ENCODE measurements around the gene ASB10. TPM values are rescaled to one million over a fixed set of nuclear protein-coding genes. Genes with fewer than 3 reads are reported as not detected.

ASB10 gene
- total and polyA plus RNA-seq, 2 of the 8 experiments (the other 6 are each of a cell fraction or from before 2014, with no cell fraction given) = not detected

- no peak overlapping the region for H4K5ac ChIP-seq (ENCODE audit: insufficient read length, low read depth, low read length)
- no peak overlapping the region for H3K9ac ChIP-seq (replicated peaks in 1 of 4; ENCODE audit: extremely low read depth in 1 of 4, low read depth in 3 of 4, low read length in 3 of 4)
- FAIRE-seq (no peak), DNase-seq (ENCODE audit: low read depth in 1 of 2, low spot score in 2 of 2) (no peak)
- no peak overlapping the region for H4K8ac ChIP-seq (ENCODE audit: extremely low read depth, insufficient read depth, low read length)
- H2BK5ac ChIP-seq (ENCODE audit: low read depth, low read length) = no peak overlapping the region
- peaks cover 0 to 6% (median 2%) of the 10 kb centered on the region in 4 experiments; a peak in 6 of 7 replicates for H3K4me1 ChIP-seq (replicated peaks in 1 of 4; ENCODE audit: control insufficient read depth in 3 of 4, insufficient read depth in 4 of 4, low read length in 3 of 4)
- H2BK12ac ChIP-seq (ENCODE audit: low read depth, low read length) = no peak overlapping the region
- no peak overlapping the region for H3K23ac ChIP-seq (ENCODE audit: insufficient read length)
- no peak overlapping the region for H3K27ac ChIP-seq (ENCODE audit: low read depth, low read length)
- no peaks in the 10 kb centered on the region for H3K79me1 ChIP-seq (ENCODE audit: low read depth, low read length)
- H3K4me2 ChIP-seq (ENCODE audit: insufficient read depth in 1 of 2, low read depth in 2 of 2, low read length in 2 of 2) = no peak overlapping the region
- no peak overlapping the region for H2BK20ac ChIP-seq (ENCODE audit: low read length)
- H3K36me3 ChIP-seq (ENCODE audit: control insufficient read depth in 2 of 4, insufficient read depth in 4 of 4, low read length in 3 of 4) = peaks cover 0 to 10% (median 5%) of the 10 kb centered on the region in 4 experiments; a peak in 5 of 8 replicates
- H3K79me2 ChIP-seq (ENCODE audit: control insufficient read depth in 1 of 2, insufficient read depth in 2 of 2, low read length in 2 of 2) = no peaks in the 10 kb centered on the region
- H3K56ac ChIP-seq (replicated peaks; ENCODE audit: insufficient read length, low read depth, low read length) = no peak overlapping the region
- no peak overlapping the region for H2BK120ac ChIP-seq (replicated peaks; ENCODE audit: low read depth, low read length)
- 91% methylated on average over 19 of the region's 19 CpGs; no CpG with 5 or more reads in 1 of the 2 experiments for WGBS, 2 experiments (ENCODE audit: extremely low coverage in 1 of 2, insufficient coverage in 1 of 2, insufficient read length in 1 of 2, insufficient replicate concordance in 2 of 2, low coverage in 1 of 2, low lambda C conversion rate in 2 of 2, missing lambda C conversion rate in 1 of 2)
- no peak overlapping the region for H3K4ac ChIP-seq (replicated peaks; ENCODE audit: insufficient read length, low read depth, low read length)
- H3K18ac ChIP-seq (ENCODE audit: extremely low read depth, low read length) = no peak overlapping the region
- H2AK5ac ChIP-seq (ENCODE audit: low read depth, low read length) = no peak overlapping the region
- TF ChIP-seq RXRA (IDR thresholded peaks at IDR 0.05; ENCODE audit: insufficient read depth, low read depth, low read length) (no peak), EZH2 (IDR thresholded peaks at IDR 0.05; ENCODE audit: low read depth, low read length, severe bottlenecking) (no peak), CHD1 (IDR thresholded peaks at IDR 0.05; ENCODE audit: low read depth, low read length) (no peak), ASH2L (IDR thresholded peaks at IDR 0.05; ENCODE audit: low read length) (no peak), KDM1A (IDR thresholded peaks at IDR 0.05; ENCODE audit: borderline replicate concordance, low read length) (no peak), CBX8 (IDR thresholded peaks at IDR 0.05; ENCODE audit: borderline replicate concordance, low read depth, low read length) (no peak), NRF1 (IDR thresholded peaks at IDR 0.05; ENCODE audit: low read depth, low read length) (no peak), EP300 (IDR thresholded peaks at IDR 0.05; ENCODE audit: borderline replicate concordance in 1 of 2, low read depth in 2 of 2, low read length in 2 of 2) (no peak), RFX5 (IDR thresholded peaks at IDR 0.05; ENCODE audit: borderline replicate concordance, low read depth, low read length) (no peak), TCF12 (IDR thresholded peaks at IDR 0.05; ENCODE audit: low read depth, low read length) (no peak), FOSL1 (IDR thresholded peaks at IDR 0.05; ENCODE audit: insufficient read depth, low read depth, low read length) (no peak)
- ChIA-PET POLR2A (ENCODE audit: partially characterized antibody) (interaction anchor here (0.5 to 1.2 kb wide), 2 partner anchors 15 to 41 kb away, joined by 3 read pairs; no protein-coding TSS in a partner anchor), CTCF (ENCODE audit: partially characterized antibody) (interaction anchor here (0.8 to 11.7 kb wide), 9 partner anchors 11 to 114 kb away, joined by 3 to 197 read pairs (median 4); partner anchors contain the start of gene GBX1)
- no peak overlapping the region for H3K4me3 ChIP-seq (ENCODE audit: extremely low read depth in 1 of 4, insufficient read depth in 2 of 4, low read depth in 3 of 4, low read length in 4 of 4)
- H4K20me1 ChIP-seq (replicated peaks in 1 of 2; ENCODE audit: control insufficient read depth in 1 of 2, insufficient read depth in 2 of 2, low read length in 2 of 2) = peaks cover 4 to 25% of the 10 kb centered on the region in 2 experiments
- H2AFZ ChIP-seq (ENCODE audit: low read length) = no peak overlapping the region
- no peak overlapping the region for H3K14ac ChIP-seq (ENCODE audit: insufficient read length)
- H3K9me3 ChIP-seq (ENCODE audit: insufficient read depth in 2 of 2, low read depth in 1 of 2, low read length in 1 of 2) = no peaks in the 10 kb centered on the region
- no peak overlapping the region for H2BK15ac ChIP-seq (ENCODE audit: low read length)
- no peak overlapping the region for H4K91ac ChIP-seq (replicated peaks; ENCODE audit: insufficient read length, low read length)
- H3K27me3 ChIP-seq (replicated peaks in 1 of 4; ENCODE audit: control insufficient read depth in 3 of 4, extremely low read depth in 1 of 4, insufficient read depth in 3 of 4, low read length in 3 of 4) = peaks cover 0 to 3% (median 1%) of the 10 kb centered on the region in 4 experiments; a peak in 2 of 7 replicates
- no peaks in the 10 kb centered on the region for H3K23me2 ChIP-seq (ENCODE audit: low read depth, low read length)
These were observed 55.3 kb downstream of the ASB10 start for GRCh38 chr7:151131592-151132293.
